IPS-20b (cell line): Measurements from ENCODE around the gene ATP2B1.

Source experiments
- H3K27ac ChIP-seq: one replicate; pipeline ENCODE4 v1.5.1; 2013; ENCODE audit warnings: low read length
- H3K27me3 ChIP-seq: 2 replicates; pipeline ENCODE4 v1.6.1; 2013; ENCODE audit warnings: mild to moderate bottlenecking, low read length, inconsistent platforms; ENCODE audit not compliant: insufficient read depth
- H3K36me3 ChIP-seq: 2 replicates; pipeline ENCODE4 v1.6.1; 2013; ENCODE audit warnings: low read depth, mild to moderate bottlenecking, inconsistent platforms, low read length, moderate library complexity; ENCODE audit not compliant: insufficient read depth
- H3K4me1 ChIP-seq: 2 replicates; pipeline ENCODE4 v1.6.1; 2013; ENCODE audit warnings: mild to moderate bottlenecking, control low read depth, inconsistent platforms, low read length, moderate library complexity; ENCODE audit not compliant: insufficient read depth
- H3K4me3 ChIP-seq: 2 replicates; pipeline ENCODE4 v1.5.1; 2013; ENCODE audit warnings: mild to moderate bottlenecking, low read length, inconsistent platforms
- H3K9ac ChIP-seq: 2 replicates; pipeline ENCODE4 v1.6.1; 2013; ENCODE audit warnings: low read depth, mild to moderate bottlenecking, inconsistent platforms, low read length, moderate library complexity
- H3K9me3 ChIP-seq: 2 replicates; pipeline ENCODE4 v1.6.1; 2013; ENCODE audit warnings: mild to moderate bottlenecking, low read depth, low read length, inconsistent platforms; ENCODE audit not compliant: insufficient read depth

ATP2B1 gene

DNA sequence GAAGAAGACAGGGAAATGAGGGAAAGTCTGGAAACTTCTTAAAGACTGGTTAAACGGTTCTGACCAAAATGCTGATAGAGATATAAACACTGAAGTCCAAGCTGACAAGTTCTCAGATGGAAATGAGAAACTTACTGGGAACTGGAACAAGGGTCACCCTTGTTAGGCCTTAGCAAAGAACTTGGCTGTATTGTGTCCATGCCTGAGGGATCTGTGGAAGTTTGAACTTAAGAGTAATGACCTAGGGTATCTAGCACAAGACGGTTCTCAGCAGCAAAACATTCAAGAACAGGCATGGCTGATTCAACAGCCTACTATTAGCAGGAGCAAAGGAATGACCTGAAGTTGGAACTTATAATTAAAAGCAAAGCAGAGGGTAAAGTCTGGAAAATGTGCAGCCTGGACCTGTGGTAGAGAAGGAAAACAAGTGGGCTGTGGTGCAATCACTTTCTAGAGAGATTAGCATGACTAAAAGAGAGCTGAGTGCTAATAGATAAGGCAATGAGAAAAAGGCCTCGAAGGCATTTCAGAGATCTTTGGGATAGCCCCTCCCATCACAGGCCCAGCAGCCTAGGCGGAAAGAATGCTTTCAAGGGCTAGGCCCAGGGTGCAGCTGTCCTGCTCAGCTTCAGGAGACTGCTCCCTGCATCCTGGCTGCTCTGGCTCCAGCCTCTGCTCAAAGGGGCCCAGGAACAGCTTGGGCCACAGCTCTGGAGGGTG lies 60.3 kb downstream of the ATP2B1 start:
- H3K4me3 ChIP-seq, result 0 out of 2 replicates have a peak overlapping the region, but pooled peaks have one; percentile 15
- H3K9ac ChIP-seq, result no peak overlapping the region
- H3K27me3 ChIP-seq, result no peaks in the 10 kb centered on the region
- H3K36me3 ChIP-seq, result no peaks in the 10 kb centered on the region; the same call in 1 of the 2 replicates
- H3K9me3 ChIP-seq, result no peaks in the 10 kb centered on the region
- peaks cover 3% of the 10 kb centered on the region; the same call in 1 of the 2 replicates for H3K4me1 ChIP-seq
- H3K27ac ChIP-seq, result no peak overlapping the region

DNA sequence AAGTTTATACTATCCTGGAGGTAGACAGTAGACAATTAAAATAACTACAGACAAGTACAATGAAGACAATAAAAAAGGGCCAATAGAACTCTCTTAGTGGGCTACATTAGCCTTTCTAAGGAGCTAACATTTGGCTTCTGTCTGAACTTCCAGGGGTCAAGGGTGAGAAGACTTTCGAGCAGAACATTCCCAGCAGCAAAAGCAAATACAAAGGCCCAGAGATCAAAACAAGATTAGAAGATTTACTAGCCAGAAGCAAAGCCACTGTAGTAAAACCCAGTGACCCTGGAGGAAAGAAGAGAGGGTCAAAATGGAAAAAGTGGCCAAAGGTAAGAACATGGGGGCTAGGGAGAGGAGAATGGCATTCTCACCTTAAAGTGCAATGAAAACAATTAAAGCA lies 63.2 kb downstream of the ATP2B1 start:
- H3K36me3 ChIP-seq, result no peaks in the 10 kb centered on the region; the same call in none of the 2 replicates
- H3K4me3 ChIP-seq, result no peak overlapping the region
- no peaks in the 10 kb centered on the region for H3K27me3 ChIP-seq
- no peaks in the 10 kb centered on the region for H3K9me3 ChIP-seq
- no peak overlapping the region for H3K9ac ChIP-seq
- H3K27ac ChIP-seq, result no peak overlapping the region
- H3K4me1 ChIP-seq, result peaks cover 3% of the 10 kb centered on the region; the same call in 1 of the 2 replicates

DNA sequence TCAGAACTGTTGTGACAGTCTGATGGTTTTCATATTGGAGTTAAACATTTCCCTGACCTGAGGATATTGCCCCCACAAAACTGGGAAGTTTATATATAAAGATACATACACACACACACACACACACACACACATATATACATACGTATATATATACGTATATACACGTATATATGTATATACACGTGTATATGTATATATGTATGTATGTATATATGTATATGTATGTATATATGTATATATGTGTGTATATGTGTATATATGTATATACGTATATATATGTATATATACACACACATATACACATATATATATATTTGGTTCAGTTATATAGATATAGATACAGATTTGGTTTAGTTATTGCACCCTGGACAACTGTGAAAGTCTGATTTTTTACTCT lies 65.7 kb downstream of the ATP2B1 start:
- no peaks in the 10 kb centered on the region for H3K4me1 ChIP-seq
- H3K27me3 ChIP-seq, result no peaks in the 10 kb centered on the region
- no peak overlapping the region for H3K9ac ChIP-seq
- H3K36me3 ChIP-seq, result no peaks in the 10 kb centered on the region; the same call in 1 of the 2 replicates
- no peak overlapping the region for H3K27ac ChIP-seq
- H3K4me3 ChIP-seq, result no peak overlapping the region
- H3K9me3 ChIP-seq, result no peaks in the 10 kb centered on the region

DNA sequence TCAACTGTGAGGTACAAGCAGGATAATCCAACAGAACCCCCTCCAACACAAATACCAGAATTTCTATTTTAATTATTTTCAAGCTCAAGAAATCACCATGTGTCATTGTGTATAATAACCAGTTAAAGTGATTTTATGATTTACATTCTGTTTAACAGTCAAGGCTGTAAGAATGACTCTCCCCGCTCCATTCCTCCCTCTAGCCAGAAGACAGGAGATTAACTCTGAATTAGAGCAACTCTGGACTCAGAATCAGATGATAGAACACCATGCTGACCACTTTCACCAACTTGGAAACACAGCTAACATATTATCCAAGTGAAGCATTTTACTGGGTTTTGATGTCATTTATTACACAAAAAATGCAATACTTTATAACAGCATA lies 71.9 kb downstream of the ATP2B1 start:
- Histone ChIP-seq H3K27me3 (no peaks in the 10 kb centered on the region), H3K4me1 (no peaks in the 10 kb centered on the region), H3K9me3 (no peaks in the 10 kb centered on the region), H3K36me3 (peaks cover 7% of the 10 kb centered on the region; the same call in 1 of the 2 replicates), H3K9ac (no peak overlapping the region), H3K27ac (no peak overlapping the region), H3K4me3 (no peak overlapping the region)

DNA sequence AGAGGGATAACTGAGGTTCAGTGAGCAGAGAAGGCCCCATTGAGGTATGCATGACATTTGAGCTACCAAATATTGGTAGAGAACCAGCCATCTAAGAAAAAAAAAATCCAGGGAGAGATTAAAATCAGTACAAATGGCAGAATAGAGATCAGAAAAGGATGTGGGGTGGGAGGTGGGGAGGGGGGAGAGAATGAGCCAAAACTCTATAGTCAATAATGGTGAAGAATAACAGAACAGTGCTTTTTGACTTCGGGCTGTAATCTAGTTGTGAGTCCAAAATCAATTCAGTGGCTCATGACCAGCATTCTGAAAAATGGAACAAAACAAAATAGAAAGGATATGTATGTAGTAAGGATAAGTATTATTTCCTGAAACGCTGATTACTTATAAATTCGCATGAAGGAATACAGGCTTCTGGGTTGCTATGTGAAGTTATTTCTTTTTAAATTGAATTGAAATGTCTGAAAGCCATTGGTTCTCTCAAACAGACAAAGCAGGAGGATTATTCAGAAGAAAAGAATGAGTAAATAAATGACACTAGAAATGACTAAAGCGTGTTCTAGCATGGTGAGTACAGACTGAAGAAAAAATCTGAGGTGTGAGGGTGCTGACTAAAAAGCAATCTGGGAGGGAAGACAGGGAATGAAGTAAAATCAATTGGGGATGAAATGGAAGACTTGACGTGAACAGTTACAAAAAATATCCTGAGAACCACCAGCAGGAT lies 72.4 kb downstream of the ATP2B1 start:
- Histone ChIP-seq H3K9ac (no peak overlapping the region), H3K27me3 (no peaks in the 10 kb centered on the region), H3K4me3 (no peak overlapping the region), H3K4me1 (no peaks in the 10 kb centered on the region), H3K36me3 (peaks cover 8% of the 10 kb centered on the region; the same call in 1 of the 2 replicates), H3K27ac (no peak overlapping the region), H3K9me3 (no peaks in the 10 kb centered on the region)

DNA sequence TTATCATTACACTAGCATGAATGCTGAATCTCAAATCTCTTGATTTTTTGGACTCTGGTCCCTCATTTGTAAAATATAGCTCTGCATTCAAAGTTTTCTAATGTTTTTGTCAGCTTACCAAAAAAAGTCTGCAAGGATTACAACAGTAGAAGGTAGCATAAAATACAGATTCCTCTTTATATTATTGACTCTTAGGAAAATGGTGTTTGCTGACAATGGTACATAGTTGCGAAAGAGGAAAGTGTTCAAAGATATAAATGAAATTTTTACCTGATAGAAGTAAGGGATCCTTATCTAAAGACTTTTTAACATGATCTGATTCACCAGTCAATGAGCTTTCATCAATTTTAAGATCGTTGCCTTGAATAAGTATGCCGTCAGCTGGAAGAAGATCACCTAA lies 74.1 kb downstream of the ATP2B1 start:
- Histone ChIP-seq H3K27ac (no peak overlapping the region), H3K4me1 (no peaks in the 10 kb centered on the region), H3K9me3 (no peaks in the 10 kb centered on the region), H3K4me3 (no peak overlapping the region), H3K9ac (no peak overlapping the region), H3K27me3 (no peaks in the 10 kb centered on the region), H3K36me3 (peaks cover 18% of the 10 kb centered on the region)

DNA sequence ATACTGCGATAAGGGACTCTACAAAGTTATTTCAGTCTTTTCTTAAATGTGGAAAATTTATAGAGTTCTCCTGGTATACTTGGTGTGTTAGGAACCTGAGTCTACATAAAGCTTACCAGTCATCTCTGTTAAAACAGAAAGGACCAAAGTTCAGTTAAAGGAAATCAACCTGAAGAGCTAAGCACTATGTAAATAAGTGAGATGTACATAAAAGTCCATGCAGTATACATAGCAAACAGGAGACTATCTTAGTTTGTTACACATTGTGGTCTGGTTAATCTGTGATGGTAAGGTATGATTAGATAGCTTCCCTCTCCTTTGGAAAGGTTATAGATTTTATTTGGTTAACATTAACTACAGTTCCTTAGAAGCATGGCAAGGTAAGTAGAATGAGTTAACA lies 75.9 kb downstream of the ATP2B1 start:
- H3K27ac ChIP-seq, result no peak overlapping the region
- no peaks in the 10 kb centered on the region for H3K4me1 ChIP-seq
- no peak overlapping the region for H3K9ac ChIP-seq
- H3K9me3 ChIP-seq, result no peaks in the 10 kb centered on the region
- no peaks in the 10 kb centered on the region for H3K27me3 ChIP-seq
- H3K4me3 ChIP-seq, result no peak overlapping the region
- H3K36me3 ChIP-seq, result peaks cover 24% of the 10 kb centered on the region

DNA sequence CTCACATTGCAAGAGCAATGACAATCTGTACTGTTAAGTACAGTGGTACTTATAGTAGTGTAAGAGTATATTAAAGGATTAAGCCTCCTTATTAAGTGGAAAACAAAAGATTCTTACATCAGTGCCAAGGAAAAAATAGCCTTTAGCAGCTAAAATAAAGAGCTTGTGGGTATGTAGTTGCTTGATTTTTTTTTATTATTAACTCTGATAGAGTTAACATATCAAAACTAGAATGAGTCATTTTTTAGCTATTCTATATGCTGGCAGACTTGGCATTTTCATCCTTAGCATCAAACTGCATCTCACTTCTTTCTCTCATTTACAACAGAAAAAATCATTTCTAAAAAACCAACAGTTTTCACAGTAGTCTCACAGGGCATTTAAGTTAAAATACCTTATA lies 86.5 kb downstream of the ATP2B1 start:
- Histone ChIP-seq H3K9ac (no peak overlapping the region), H3K27me3 (no peaks in the 10 kb centered on the region), H3K27ac (no peak overlapping the region), H3K4me1 (no peaks in the 10 kb centered on the region), H3K36me3 (peaks cover 14% of the 10 kb centered on the region; the same call in 1 of the 2 replicates), H3K4me3 (no peak overlapping the region), H3K9me3 (no peaks in the 10 kb centered on the region)

DNA sequence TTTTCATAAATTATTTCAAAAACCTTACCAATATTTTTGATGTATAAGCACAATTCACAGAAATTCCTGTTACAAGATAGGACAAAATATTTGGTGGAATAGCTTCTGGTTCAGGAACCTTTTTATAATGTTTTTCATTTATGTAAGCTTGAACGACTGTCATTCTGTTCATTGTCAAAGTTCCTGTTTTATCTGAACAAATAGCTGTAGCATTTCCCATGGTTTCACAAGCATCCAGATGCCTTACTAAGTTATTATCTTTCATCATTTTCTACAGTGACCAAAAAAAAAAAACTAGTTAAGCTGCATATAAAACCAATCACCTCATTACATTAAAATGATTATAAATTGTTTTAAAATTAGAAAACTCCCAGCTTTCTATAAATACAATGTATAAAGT lies 87.1 kb downstream of the ATP2B1 start:
- Histone ChIP-seq H3K36me3 (peaks cover 12% of the 10 kb centered on the region; the same call in 1 of the 2 replicates), H3K9ac (no peak overlapping the region), H3K27ac (no peak overlapping the region), H3K27me3 (no peaks in the 10 kb centered on the region), H3K4me1 (no peaks in the 10 kb centered on the region), H3K9me3 (no peaks in the 10 kb centered on the region), H3K4me3 (no peak overlapping the region)

DNA sequence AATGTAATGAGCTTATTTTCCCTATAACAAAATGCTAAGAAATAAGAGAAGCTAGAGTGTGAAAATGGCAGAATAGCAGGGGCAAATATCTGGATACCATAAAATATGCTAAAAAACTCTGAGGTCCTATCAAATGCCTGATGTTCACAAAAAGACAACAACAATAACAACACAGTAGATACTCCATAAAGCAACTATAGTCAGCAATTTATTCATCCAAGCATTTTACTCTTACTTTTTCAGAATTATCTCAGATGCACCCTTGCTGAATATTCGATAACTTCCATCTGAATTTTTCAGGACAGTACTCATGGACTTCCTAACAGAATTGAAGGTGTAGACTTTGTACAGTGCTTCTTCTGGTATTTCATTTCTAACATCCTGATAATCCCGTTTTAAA lies 88.9 kb downstream of the ATP2B1 start:
- H3K9me3 ChIP-seq, result no peaks in the 10 kb centered on the region
- no peak overlapping the region for H3K27ac ChIP-seq
- peaks cover 8% of the 10 kb centered on the region; the same call in 1 of the 2 replicates for H3K36me3 ChIP-seq

DNA sequence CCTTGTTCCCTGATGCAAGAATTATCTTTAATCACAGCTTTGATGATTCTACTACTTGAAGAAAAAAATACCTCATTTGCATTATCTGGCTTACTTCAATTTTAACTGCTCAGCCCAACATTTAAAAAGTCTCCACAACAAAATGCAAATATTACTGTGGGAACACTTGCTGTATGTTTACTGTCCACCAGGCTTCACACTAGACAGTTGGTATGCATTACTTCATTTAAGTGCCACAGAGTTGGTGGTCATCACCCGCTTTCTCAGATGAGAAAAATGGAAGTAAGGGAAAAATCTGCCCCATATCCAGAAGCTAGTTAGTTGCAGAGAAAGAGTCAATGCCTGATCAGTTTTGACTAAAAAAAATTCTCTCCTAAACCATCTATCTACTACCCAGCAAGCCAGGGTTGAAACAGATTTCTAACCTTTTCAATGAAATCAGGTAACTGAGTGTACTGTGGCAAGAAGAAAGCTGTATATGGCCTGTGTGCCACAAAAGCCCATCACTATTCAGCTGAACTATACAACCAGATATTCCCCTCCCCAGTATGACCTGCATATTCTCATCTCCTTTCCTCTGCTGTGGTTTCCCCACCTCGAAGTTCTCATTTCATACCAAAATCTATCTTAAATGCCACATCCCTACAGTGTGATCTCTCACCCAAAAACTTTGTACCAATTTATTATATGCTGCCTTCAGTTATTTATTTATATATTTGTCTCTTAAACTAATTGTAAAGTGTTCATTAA lies 90.3 kb downstream of the ATP2B1 start:
- Histone ChIP-seq H3K36me3 (peaks cover 7% of the 10 kb centered on the region; the same call in 1 of the 2 replicates), H3K27me3 (no peaks in the 10 kb centered on the region), H3K9ac (no peak overlapping the region)

More for the DNA sequence above, 88.9 kb downstream of the ATP2B1 start:
- H3K4me1 ChIP-seq, result no peaks in the 10 kb centered on the region
- H3K27me3 ChIP-seq, result no peaks in the 10 kb centered on the region
- no peak overlapping the region for H3K4me3 ChIP-seq
- no peak overlapping the region for H3K9ac ChIP-seq

More for the DNA sequence above, 90.3 kb downstream of the ATP2B1 start:
- Histone ChIP-seq H3K4me3 (no peak overlapping the region), H3K27ac (no peak overlapping the region), H3K9me3 (no peaks in the 10 kb centered on the region), H3K4me1 (no peaks in the 10 kb centered on the region)
